Measurements from ENCODE around the gene GABRG3.

The GABRG3 gene

DNA sequence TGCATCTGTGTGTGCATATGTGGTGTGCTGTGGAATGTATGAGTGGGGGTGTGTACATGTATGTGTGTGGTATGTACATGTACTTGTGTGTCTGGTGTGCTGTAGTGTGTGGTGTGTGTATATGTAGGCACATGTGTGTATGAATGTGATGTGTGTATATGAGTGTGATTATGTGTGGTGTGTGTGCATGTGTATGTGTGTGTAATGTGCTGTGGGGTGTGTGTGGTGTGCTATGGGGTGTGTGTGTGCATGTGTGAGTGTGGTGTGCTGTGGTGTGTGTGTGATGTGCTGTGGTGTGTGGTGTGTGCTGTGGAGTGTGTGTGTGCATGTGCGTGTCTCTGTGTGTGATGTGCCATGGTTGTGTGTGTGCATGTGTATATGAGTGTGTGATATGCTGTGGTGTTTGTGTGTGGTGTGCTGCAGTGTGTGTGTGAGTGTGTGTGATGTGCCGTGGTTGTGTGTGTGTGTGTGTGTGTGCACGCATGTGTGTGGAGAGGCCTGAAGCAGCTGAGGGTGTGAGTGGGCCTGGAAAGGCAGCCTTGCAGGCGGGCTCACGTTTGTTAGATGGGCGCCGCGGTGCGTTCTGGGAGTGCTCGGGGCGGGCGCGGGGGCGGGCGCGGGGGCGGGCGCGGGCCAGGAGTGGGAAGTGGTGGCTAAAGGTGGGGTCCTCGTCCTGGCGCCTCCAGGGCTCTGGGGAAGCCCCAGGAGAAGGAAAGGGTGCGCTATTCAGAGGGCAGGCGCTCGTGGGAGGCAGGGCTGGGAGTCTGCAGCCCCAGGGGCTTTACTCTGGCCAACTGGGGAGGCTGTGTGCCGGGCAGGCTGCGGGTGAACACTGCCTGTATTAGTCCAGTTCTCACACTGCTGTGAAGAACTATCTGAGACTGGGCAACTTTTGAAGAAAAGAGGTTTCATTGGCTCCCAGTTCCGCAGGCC lies 116.9 kb downstream of the GABRG3 start:
- DNase-seq: no peak
- in situ Hi-C loops (cut with HindIII; ENCODE audit: low pct_ligation_motif_present, low pct_unique_long_range_greater_than_20kb, low sequenced_read_pairs): no loop called here

GRCh38 chr15:27088584-27089232 lies 117.7 kb downstream of the GABRG3 start:
- DNase-seq: no peak
- in situ Hi-C loops (cut with HindIII; ENCODE audit: low pct_ligation_motif_present, low pct_unique_long_range_greater_than_20kb, low sequenced_read_pairs): no loop called here

DNA sequence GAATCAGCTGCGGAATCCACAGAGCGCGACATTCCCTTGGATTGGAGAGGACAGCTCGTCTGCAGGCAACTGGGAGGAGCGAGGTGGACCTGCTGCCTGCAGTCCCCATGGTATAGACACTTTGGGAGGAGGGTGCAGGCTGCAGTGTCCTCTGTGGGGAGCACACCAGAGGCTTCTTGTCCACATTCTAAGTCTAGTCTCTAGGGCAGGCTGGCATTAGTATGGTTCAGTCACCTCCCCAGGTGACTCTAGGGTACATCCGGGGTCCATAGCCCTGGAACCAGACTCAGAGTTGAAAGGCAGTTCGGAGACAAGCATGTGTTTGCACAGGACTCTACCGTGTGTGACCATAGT lies 118.2 kb downstream of the GABRG3 start:
- DNase-seq: no peak
- in situ Hi-C loops (cut with HindIII; ENCODE audit: low pct_ligation_motif_present, low pct_unique_long_range_greater_than_20kb, low sequenced_read_pairs): no loop called here

DNA sequence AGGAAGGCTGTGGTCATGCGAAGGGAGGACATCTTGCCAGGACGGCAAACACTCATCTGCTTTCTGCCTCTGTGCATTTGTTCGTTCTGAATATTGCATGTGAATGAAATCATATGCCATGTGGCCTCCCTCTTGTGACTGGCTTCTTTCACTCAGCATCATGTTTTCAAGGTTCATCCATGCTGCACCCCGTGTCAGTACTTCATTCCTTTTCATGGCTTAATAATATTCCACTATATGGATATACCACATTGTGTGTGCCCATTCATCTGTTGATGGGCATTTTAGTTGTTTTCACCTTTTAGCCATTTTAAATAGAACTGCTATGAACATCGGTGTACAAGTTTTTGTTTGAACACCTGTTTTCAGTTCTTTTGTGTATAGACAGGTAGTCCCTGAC lies 118.7 kb downstream of the GABRG3 start:
- in situ Hi-C loops (cut with HindIII; ENCODE audit: low pct_ligation_motif_present, low pct_unique_long_range_greater_than_20kb, low sequenced_read_pairs): no loop called here
- no peak for DNase-seq

GRCh38 chr15:27091270-27091940 lies 120.4 kb downstream of the GABRG3 start:
- in situ Hi-C loops (cut with HindIII; ENCODE audit: low pct_ligation_motif_present, low pct_unique_long_range_greater_than_20kb, low sequenced_read_pairs): no loop called here

DNA sequence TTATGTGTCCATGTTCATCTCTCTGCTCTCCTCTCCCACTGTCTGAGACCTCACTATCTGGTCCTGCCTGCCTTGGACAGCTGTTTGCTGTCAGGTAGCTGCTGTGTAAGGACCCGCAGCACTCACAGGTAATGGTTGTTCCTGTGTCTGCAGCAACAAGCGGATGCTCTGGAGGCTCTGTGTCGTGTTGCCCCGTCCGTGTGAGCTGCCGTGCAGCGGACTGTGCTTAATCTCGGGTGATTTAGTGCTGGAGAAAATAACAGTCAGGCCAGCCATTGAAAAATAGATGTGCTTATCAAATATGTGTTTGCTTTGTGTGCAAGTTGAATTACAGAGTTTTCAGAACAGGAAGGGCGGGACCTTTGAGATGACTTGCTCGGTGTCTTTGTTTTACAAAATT lies 121.4 kb downstream of the GABRG3 start:
- in situ Hi-C loops (cut with HindIII; ENCODE audit: low pct_ligation_motif_present, low pct_unique_long_range_greater_than_20kb, low sequenced_read_pairs): no loop called here
- DNase-seq: no peak

More at GRCh38 chr15:27091270-27091940, 120.4 kb downstream of the GABRG3 start:
- DNase-seq: no peak

- in situ Hi-C loops (cut with HindIII; ENCODE audit: low pct_ligation_motif_present, low pct_unique_long_range_greater_than_20kb, low sequenced_read_pairs): no loop called here
These were observed 123.3 kb downstream of the GABRG3 start for GRCh38 chr15:27094235-27094634.

GRCh38 chr15:27095886-27096624 lies 125.1 kb downstream of the GABRG3 start:
- in situ Hi-C loops (cut with HindIII; ENCODE audit: low pct_ligation_motif_present, low pct_unique_long_range_greater_than_20kb, low sequenced_read_pairs): no loop called here
- no peak for DNase-seq

More at GRCh38 chr15:27094235-27094634, 123.3 kb downstream of the GABRG3 start:
- DNase-seq: no peak

DNA sequence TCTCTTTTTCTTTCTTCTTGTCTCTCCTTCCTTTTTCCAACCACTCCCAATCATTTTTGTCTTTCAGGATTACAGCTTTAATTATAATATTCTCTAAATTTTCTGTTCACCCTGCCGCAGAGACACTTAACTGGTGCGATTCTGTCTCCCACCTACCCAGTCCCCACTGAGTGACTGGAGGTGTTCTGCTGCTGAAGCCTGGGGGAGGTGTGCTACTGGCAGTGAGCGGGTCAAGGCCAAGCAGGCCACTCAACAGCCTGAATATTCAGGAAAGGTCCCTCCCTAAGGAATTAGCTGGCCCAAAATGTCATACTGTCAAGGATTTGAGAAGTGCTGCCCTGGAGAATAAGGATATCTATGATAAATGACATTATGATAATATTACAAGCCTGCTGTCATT lies 126.5 kb downstream of the GABRG3 start:
- DNase-seq: no peak
- in situ Hi-C loops (cut with HindIII; ENCODE audit: low pct_ligation_motif_present, low pct_unique_long_range_greater_than_20kb, low sequenced_read_pairs): no loop called here

DNA sequence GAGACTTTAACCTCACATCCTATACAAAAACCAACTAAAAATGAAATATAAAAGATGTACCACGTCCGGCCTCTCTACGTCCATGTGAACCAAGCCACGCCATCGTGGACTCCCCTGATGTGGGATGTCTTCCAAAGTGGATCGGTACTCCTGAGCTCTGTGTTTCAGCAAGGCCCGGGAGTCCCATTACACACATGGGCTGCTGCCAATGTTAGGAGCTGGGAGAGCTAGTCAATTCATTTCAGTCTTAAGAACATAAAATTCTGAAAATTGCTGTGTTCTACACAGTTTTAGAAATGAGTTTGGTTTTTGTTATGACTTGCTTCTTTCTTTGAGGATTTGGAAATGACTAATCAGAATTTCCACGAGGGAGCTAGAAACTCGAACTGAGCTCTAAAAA lies 131.0 kb downstream of the GABRG3 start:
- in situ Hi-C loops (cut with HindIII; ENCODE audit: low pct_ligation_motif_present, low pct_unique_long_range_greater_than_20kb, low sequenced_read_pairs): no loop called here

GRCh38 chr15:27111323-27111722 lies 140.3 kb downstream of the GABRG3 start:
- no peak for DNase-seq
- in situ Hi-C loops (cut with HindIII; ENCODE audit: low pct_ligation_motif_present, low pct_unique_long_range_greater_than_20kb, low sequenced_read_pairs): no loop called here

More for the DNA sequence above, 131.0 kb downstream of the GABRG3 start:
- DNase-seq: no peak

DNA sequence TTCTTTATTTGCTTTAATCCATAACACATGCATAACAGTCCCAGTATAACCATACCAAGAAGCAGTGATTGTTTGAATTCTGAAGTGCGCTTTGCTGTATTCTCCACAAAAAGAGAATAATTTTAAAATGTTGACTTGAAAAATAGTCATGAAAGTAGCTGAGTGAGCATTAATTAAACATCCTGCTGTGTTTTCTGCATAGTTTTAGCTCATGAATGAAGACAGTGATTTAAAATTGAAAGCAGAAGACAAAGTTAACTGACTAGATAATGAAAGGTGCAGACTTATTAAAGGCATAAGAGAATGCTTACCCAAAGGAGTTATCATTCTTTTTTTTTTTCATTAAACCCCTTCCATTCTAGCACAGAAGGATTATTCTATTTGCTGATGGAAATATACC lies 143.5 kb downstream of the GABRG3 start:
- DNase-seq: no peak
- in situ Hi-C loops (cut with HindIII; ENCODE audit: low pct_ligation_motif_present, low pct_unique_long_range_greater_than_20kb, low sequenced_read_pairs): no loop called here

- in situ Hi-C loops (cut with HindIII; ENCODE audit: low pct_ligation_motif_present, low pct_unique_long_range_greater_than_20kb, low sequenced_read_pairs): no loop called here
- DNase-seq: no peak
These were observed 148.8 kb downstream of the GABRG3 start for GRCh38 chr15:27119695-27120266.

GRCh38 chr15:27121672-27122071 lies 150.7 kb downstream of the GABRG3 start:
- DNase-seq: no peak
- in situ Hi-C loops (cut with HindIII; ENCODE audit: low pct_ligation_motif_present, low pct_unique_long_range_greater_than_20kb, low sequenced_read_pairs): no loop called here

GRCh38 chr15:27123291-27123690 lies 152.3 kb downstream of the GABRG3 start:
- DNase-seq: no peak
- in situ Hi-C loops (cut with HindIII; ENCODE audit: low pct_ligation_motif_present, low pct_unique_long_range_greater_than_20kb, low sequenced_read_pairs): no loop called here

DNA sequence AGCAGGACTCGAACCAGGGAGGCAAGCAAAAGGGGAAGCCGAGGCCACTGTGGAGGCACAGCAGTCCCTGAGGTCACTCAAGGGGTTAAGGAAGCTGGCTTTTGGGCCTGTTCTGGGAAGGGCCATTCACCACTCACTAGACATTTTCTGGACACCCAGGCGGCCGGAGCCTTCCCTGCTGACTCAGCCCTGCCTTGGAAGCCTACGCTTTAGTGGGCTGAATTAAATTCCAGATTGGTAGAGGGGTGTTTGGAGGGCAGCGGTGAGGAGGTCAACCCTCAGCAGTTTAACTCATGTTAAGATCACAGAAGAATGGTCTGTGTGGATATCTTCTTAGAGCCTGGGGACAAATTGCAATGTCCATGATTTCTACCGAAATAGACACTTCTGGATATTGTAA lies 152.8 kb downstream of the GABRG3 start:
- in situ Hi-C loops (cut with HindIII; ENCODE audit: low pct_ligation_motif_present, low pct_unique_long_range_greater_than_20kb, low sequenced_read_pairs): no loop called here
- DNase-seq: no peak

GRCh38 chr15:27124287-27124871 lies 153.4 kb downstream of the GABRG3 start:
- DNase-seq: no peak
- in situ Hi-C loops (cut with HindIII; ENCODE audit: low pct_ligation_motif_present, low pct_unique_long_range_greater_than_20kb, low sequenced_read_pairs): no loop called here

DNA sequence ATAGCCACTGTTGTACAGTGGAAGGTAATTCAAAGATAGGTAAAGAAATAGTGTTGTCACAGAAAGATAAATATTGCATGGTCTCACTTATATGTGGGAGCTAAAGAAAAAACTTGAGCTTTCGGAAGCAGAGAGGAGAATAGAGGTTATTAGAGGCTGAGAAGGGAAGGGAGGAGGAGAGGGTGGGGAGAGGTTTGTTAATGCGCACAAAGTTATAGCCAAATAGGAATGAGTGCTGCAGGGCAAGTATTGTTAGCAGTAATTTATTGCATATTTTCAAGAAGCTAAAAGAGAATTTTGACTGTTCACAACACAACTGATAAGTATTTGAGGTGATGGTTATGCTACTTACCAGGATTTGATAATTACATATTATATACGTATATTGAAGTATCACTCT lies 154.2 kb downstream of the GABRG3 start:
- DNase-seq: no peak
- in situ Hi-C loops (cut with HindIII; ENCODE audit: low pct_ligation_motif_present, low pct_unique_long_range_greater_than_20kb, low sequenced_read_pairs): no loop called here
